ENCODE data around the gene ZNF594. TPM values are rescaled to one million over a fixed set of nuclear protein-coding genes. Genes with fewer than 3 reads are reported as not detected.
"Not testable (repeated sequence)": the region's sequence is repeated elsewhere in the genome, so short reads cannot be mapped to it uniquely, and the experiment has no call there.

Gene ZNF594
- total RNA-seq, 3 donors from 2014 or later: 9.4 to 27.7 (median 22.6) TPM

- Histone ChIP-seq H3K9me3 (no peaks in the 10 kb centered on the region), H3K4me3 (no peak overlapping the region), H3K27me3 (no peaks in the 10 kb centered on the region), H3K36me3 (no peaks in the 10 kb centered on the region), H3K27ac (no peak overlapping the region), H3K4me1 (no peaks in the 10 kb centered on the region)
- DNase-seq (ENCODE audit: low spot score in 2 of 2): no peak
- intact Hi-C loops (cut with DNase I; ENCODE audit: low total_unique reads): no loop called here
- no peak for TF ChIP-seq POLR2A (IDR thresholded peaks at IDR 0.05)
- TF ChIP-seq POLR2AphosphoS5 (IDR thresholded peaks at IDR 0.05): no peak
- TF ChIP-seq CTCF (IDR thresholded peaks at IDR 0.05): no peak
These were observed 52.3 kb downstream of the ZNF594 start for GRCh38 chr17:5139458-5139732.

GRCh38 chr17:5138616-5139457 is 52.8 kb downstream of the ZNF594 start:
- H3K4me1 ChIP-seq: no peaks in the 10 kb centered on the region
- TF ChIP-seq POLR2AphosphoS5 (IDR thresholded peaks at IDR 0.05): no peak
- TF ChIP-seq POLR2A (IDR thresholded peaks at IDR 0.05): no peak
- no peak for TF ChIP-seq CTCF (IDR thresholded peaks at IDR 0.05)
- no peaks in the 10 kb centered on the region for H3K9me3 ChIP-seq
- no peaks in the 10 kb centered on the region for H3K36me3 ChIP-seq
- intact Hi-C loops (cut with DNase I; ENCODE audit: low total_unique reads): no loop called here
- no peak overlapping the region for H3K4me3 ChIP-seq
- H3K27me3 ChIP-seq: no peaks in the 10 kb centered on the region
- DNase-seq (ENCODE audit: low spot score in 2 of 2): no peak
- no peak overlapping the region for H3K27ac ChIP-seq

- H3K4me3 ChIP-seq; H3K9me3 ChIP-seq; H3K27me3 ChIP-seq; H3K27ac ChIP-seq; intact Hi-C loops (cut with DNase I; ENCODE audit: low total_unique reads); DNase-seq (ENCODE audit: low spot score in 2 of 2); H3K36me3 ChIP-seq; H3K4me1 ChIP-seq: not testable (repeated sequence)
These were observed 53.5 kb downstream of the ZNF594 start for GRCh38 chr17:5138198-5138544.

- H3K4me3 ChIP-seq; DNase-seq (ENCODE audit: low spot score in 2 of 2); H3K36me3 ChIP-seq; intact Hi-C loops (cut with DNase I; ENCODE audit: low total_unique reads); H3K9me3 ChIP-seq; H3K27me3 ChIP-seq; H3K27ac ChIP-seq; H3K4me1 ChIP-seq: not testable (repeated sequence)
These were observed 54.0 kb downstream of the ZNF594 start for GRCh38 chr17:5137511-5138197.

GRCh38 chr17:5136580-5137412 is 54.9 kb downstream of the ZNF594 start:
- DNase-seq (ENCODE audit: low spot score in 2 of 2); H3K27ac ChIP-seq; H3K36me3 ChIP-seq; H3K9me3 ChIP-seq; intact Hi-C loops (cut with DNase I; ENCODE audit: low total_unique reads); H3K27me3 ChIP-seq; H3K4me3 ChIP-seq; H3K4me1 ChIP-seq: not testable (repeated sequence)

- TF ChIP-seq CTCF (IDR thresholded peaks at IDR 0.05): no peak
- intact Hi-C loops (cut with DNase I; ENCODE audit: low total_unique reads): no loop called here
- H3K27ac ChIP-seq: no peak overlapping the region
- H3K4me1 ChIP-seq: no peaks in the 10 kb centered on the region
- no peaks in the 10 kb centered on the region for H3K36me3 ChIP-seq
- no peaks in the 10 kb centered on the region for H3K9me3 ChIP-seq
- H3K27me3 ChIP-seq: no peaks in the 10 kb centered on the region
- no peak overlapping the region for H3K4me3 ChIP-seq
- DNase-seq (ENCODE audit: low spot score in 2 of 2): no peak
These were observed 55.7 kb downstream of the ZNF594 start for GRCh38 chr17:5135726-5136579.

GRCh38 chr17:5135131-5135712 is 56.4 kb downstream of the ZNF594 start:
- H3K9me3 ChIP-seq; H3K27ac ChIP-seq; H3K36me3 ChIP-seq; intact Hi-C loops (cut with DNase I; ENCODE audit: low total_unique reads); H3K4me3 ChIP-seq; H3K27me3 ChIP-seq; DNase-seq (ENCODE audit: low spot score in 2 of 2); H3K4me1 ChIP-seq: not testable (repeated sequence)

GRCh38 chr17:5134571-5134970 is 57.1 kb downstream of the ZNF594 start:
- H3K4me3 ChIP-seq; H3K27ac ChIP-seq; H3K4me1 ChIP-seq; DNase-seq (ENCODE audit: low spot score in 2 of 2); H3K36me3 ChIP-seq; intact Hi-C loops (cut with DNase I; ENCODE audit: low total_unique reads); H3K27me3 ChIP-seq; H3K9me3 ChIP-seq: not testable (repeated sequence)

GRCh38 chr17:5133961-5134360 is 57.7 kb downstream of the ZNF594 start:
- intact Hi-C loops (cut with DNase I; ENCODE audit: low total_unique reads); DNase-seq (ENCODE audit: low spot score in 2 of 2): not testable (repeated sequence)

More at GRCh38 chr17:5133961-5134360, 57.7 kb downstream of the ZNF594 start:
- not testable (repeated sequence) for H3K36me3 ChIP-seq, H3K4me1 ChIP-seq, H3K27me3 ChIP-seq, H3K4me3 ChIP-seq, H3K27ac ChIP-seq, H3K9me3 ChIP-seq

All from breast epithelium (tissue), 4 donors.